Smooth muscle cell (in vitro differentiated cells): Measurements from ENCODE around the gene TTLL6. TPM values are rescaled to one million over a fixed set of nuclear protein-coding genes. Genes with fewer than 3 reads are reported as not detected.

Experiments used
- DNase-seq: peaks from one replicate; lab custom pipeline; 2025; ENCODE audit not compliant: unreplicated experiment; lab: John Stamatoyannopoulos, UW
- H2AFZ ChIP-seq: fragments of 200-600 bp; sonication (generic); 2 replicates; pipeline ENCODE4 v1.6.0; 2016; ENCODE audit warnings: antibody characterized with exemption, low read depth, mild to moderate bottlenecking
- H3F3A ChIP-seq: fragments of 200-600 bp; sonication (generic); 2 replicates; pipeline ENCODE4 v1.6.0; 2017; ENCODE audit warnings: antibody characterized with exemption, low read depth
- H3K27ac ChIP-seq: fragments of 200-600 bp; sonication (generic); 2 replicates; pipeline ENCODE4 v1.5.1; 2016; ENCODE audit warnings: low read depth, mild to moderate bottlenecking
- H3K27me3 ChIP-seq: fragments of 200-600 bp; sonication (generic); 2 replicates; pipeline ENCODE4 v1.6.1; 2016; ENCODE audit warnings: low read depth, mild to moderate bottlenecking
- H3K36me3 ChIP-seq: fragments of 200-600 bp; sonication (generic); 2 replicates; pipeline ENCODE4 v1.5.1; 2016; ENCODE audit warnings: low read depth
- H3K4me1 ChIP-seq: fragments of 200-600 bp; sonication (generic); 2 replicates; pipeline ENCODE4 v1.5.1; 2016; ENCODE audit warnings: low read depth
- H3K4me2 ChIP-seq: fragments of 200-600 bp; sonication (generic); 2 replicates; pipeline ENCODE4 v1.6.0; 2016; ENCODE audit warnings: mild to moderate bottlenecking
- H3K4me3 ChIP-seq: fragments of 200-600 bp; sonication (generic); 2 replicates; pipeline ENCODE4 v1.5.1; 2016; ENCODE audit warnings: mild to moderate bottlenecking
- H3K79me2 ChIP-seq: fragments of 200-600 bp; sonication (generic); 2 replicates; pipeline ENCODE4 v1.6.0; 2016; ENCODE audit warnings: low read depth, mild to moderate bottlenecking
- H3K9ac ChIP-seq: fragments of 200-600 bp; sonication (generic); 2 replicates; pipeline ENCODE4 v1.6.0; 2016; ENCODE audit warnings: low read depth
- H3K9me3 ChIP-seq: fragments of 200-600 bp; sonication (generic); replicated peaks from 2 replicates; pipeline ENCODE4 v1.5.1; 2016; ENCODE audit warnings: low read depth
- H4K20me1 ChIP-seq: fragments of 200-600 bp; sonication (generic); 2 replicates; pipeline ENCODE4 v1.6.0; 2016; ENCODE audit warnings: low read depth
- WGBS: methylation state at CpG from one replicate; pipeline ENCODE4 v1.1.7; 2016; ENCODE audit warnings: low lambda C conversion rate; 5-methylcytosine and 5-hydroxymethylcytosine counted together
- polyA plus RNA-seq: library from polyadenylated mRNA; unstranded; fragments of >200 nt; fragmentation: Nextera tagmentation; extraction: Ambion mirVana; gene quantifications from 2 replicates; pipeline ENCODE4 v1.2.1, GENCODE V29; 2016
- total RNA-seq: library from RNA; depleted of rRNA; stranded (reverse); fragments of >200 nt; gene quantifications from 2 replicates; pipeline ENCODE4 v1.2.3, GENCODE V29; 2014
- TF ChIP-seq, protein P1 (sequence below): fragments of 200-600 bp; sonication (generic); IDR thresholded peaks from 2 replicates; pipeline ENCODE4 v1.5.1; 2017; ENCODE audit warnings: borderline replicate concordance, mild to moderate bottlenecking, antibody characterized with exemption; ENCODE audit not compliant: insufficient read depth, poor library complexity, severe bottlenecking

TTLL6 gene
- total and polyA plus RNA-seq, 2 experiments from 2014 or later, result 0.41 TPM; not detected in 1

- TF ChIP-seq, protein P1, sequence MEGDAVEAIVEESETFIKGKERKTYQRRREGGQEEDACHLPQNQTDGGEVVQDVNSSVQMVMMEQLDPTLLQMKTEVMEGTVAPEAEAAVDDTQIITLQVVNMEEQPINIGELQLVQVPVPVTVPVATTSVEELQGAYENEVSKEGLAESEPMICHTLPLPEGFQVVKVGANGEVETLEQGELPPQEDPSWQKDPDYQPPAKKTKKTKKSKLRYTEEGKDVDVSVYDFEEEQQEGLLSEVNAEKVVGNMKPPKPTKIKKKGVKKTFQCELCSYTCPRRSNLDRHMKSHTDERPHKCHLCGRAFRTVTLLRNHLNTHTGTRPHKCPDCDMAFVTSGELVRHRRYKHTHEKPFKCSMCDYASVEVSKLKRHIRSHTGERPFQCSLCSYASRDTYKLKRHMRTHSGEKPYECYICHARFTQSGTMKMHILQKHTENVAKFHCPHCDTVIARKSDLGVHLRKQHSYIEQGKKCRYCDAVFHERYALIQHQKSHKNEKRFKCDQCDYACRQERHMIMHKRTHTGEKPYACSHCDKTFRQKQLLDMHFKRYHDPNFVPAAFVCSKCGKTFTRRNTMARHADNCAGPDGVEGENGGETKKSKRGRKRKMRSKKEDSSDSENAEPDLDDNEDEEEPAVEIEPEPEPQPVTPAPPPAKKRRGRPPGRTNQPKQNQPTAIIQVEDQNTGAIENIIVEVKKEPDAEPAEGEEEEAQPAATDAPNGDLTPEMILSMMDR, result no peak
- DNase-seq, result no peak
- H4K20me1 ChIP-seq, result no peaks in the 10 kb centered on the region
- no peak overlapping the region for H2AFZ ChIP-seq
- H3K4me2 ChIP-seq, result no peak overlapping the region
- no peak overlapping the region for H3K27ac ChIP-seq
- no peaks in the 10 kb centered on the region for H3K4me1 ChIP-seq
- H3K9me3 ChIP-seq, result no peaks in the 10 kb centered on the region
- H3K36me3 ChIP-seq, result no peaks in the 10 kb centered on the region
- H3K79me2 ChIP-seq, result no peaks in the 10 kb centered on the region
- no peak overlapping the region for H3K4me3 ChIP-seq
- H3K9ac ChIP-seq, result no peak overlapping the region
- peaks cover 73% of the 10 kb centered on the region for H3K27me3 ChIP-seq
- no peaks in the 10 kb centered on the region for H3F3A ChIP-seq
Measured at GRCh38 chr17:48731355-48731754, 85.7 kb downstream of the TTLL6 start.

DNA sequence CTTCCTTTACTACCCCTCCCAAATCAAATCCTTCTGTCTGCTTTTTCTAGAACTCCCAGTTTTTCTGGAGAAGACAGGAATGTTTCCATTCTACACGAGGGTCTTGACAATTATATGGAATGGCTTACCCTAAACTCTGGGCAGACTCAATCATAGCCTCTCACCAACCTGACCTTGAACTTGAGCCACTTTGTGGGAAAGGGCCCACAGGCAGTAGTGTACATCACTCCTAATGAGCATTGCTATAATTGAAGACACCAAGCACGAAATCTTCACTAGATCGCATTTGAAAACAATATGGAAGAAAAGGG is 86.8 kb downstream of the TTLL6 start:
- no peak overlapping the region for H3K27ac ChIP-seq
- H3K9ac ChIP-seq, result no peak overlapping the region
- H3K4me3 ChIP-seq, result no peak overlapping the region
- H3K36me3 ChIP-seq, result no peaks in the 10 kb centered on the region
- TF ChIP-seq, protein P1, result no peak
- no peaks in the 10 kb centered on the region for H4K20me1 ChIP-seq
- H3F3A ChIP-seq, result no peaks in the 10 kb centered on the region
- peaks cover 74% of the 10 kb centered on the region for H3K27me3 ChIP-seq
- peak overlapping the region; percentile 97 for H3K4me2 ChIP-seq
- 63% methylated on average over 3 of the region's 3 CpGs for WGBS
- no peaks in the 10 kb centered on the region for H3K79me2 ChIP-seq
- H3K9me3 ChIP-seq, result no peaks in the 10 kb centered on the region
- no peaks in the 10 kb centered on the region for H3K4me1 ChIP-seq
- no peak for DNase-seq
- H2AFZ ChIP-seq, result no peak overlapping the region

DNA sequence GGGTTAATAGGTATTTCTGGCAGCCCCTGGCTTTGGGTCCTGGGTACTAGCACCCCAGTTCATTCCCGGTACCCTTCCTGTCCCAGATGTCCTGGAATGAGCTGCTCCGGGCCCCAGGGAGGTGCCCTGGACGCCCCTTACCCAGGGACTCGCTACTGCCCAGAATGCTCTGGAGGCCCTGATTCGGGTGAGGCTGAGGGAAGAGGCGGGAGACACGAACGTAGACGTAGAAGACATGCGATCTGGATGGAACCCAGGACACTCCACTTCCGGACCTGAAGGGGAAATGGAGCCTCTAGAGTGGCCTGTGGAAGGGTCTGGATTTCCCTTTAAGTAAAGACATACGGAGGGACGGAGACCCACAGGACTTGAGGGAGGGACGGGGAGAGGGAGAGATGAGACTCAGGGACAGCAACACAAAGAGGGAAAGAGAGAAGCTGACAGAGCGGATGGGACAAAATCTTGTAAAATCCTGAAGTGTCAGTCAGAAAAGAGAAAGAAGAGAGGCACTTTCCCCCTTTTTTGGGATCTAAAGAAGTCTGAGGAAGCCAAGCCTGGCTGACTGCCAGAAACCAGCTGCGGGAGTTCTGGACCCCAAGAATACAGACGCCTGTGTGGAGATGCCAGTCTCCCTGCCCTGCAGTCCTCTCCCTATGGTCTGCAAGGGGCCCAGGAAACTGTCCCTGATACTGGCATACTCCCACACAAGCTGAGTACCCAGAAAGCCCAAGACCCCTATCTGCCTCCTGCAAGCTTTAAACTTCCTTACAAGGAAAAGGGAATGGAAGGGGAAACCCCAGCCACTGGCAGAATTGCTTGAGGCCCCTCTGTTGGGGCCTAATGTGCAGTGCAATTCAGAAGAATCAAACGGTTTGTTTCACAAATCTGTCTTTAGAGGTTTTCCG is 87.4 kb downstream of the TTLL6 start:
- no peaks in the 10 kb centered on the region for H4K20me1 ChIP-seq
- TF ChIP-seq, protein P1, result no peak
- no peaks in the 10 kb centered on the region for H3F3A ChIP-seq
- H3K4me2 ChIP-seq, result peak overlapping the region; percentile 97
- no peaks in the 10 kb centered on the region for H3K4me1 ChIP-seq
- peak overlapping the region; percentile 70 for H3K9ac ChIP-seq
- 9% methylated on average over 19 of the region's 19 CpGs for WGBS
- H3K36me3 ChIP-seq, result no peaks in the 10 kb centered on the region
- peak overlapping the region; percentile 83 for H3K27ac ChIP-seq
- H2AFZ ChIP-seq, result peak overlapping the region; percentile 96
- peak overlapping the region; percentile 61 for H3K4me3 ChIP-seq
- peaks cover 73% of the 10 kb centered on the region for H3K27me3 ChIP-seq
- no peaks in the 10 kb centered on the region for H3K9me3 ChIP-seq
- H3K79me2 ChIP-seq, result no peaks in the 10 kb centered on the region
- no peak for DNase-seq
